H7 (cell line): Measurements from ENCODE around the gene SMARCA4. TPM values are rescaled to one million over a fixed set of nuclear protein-coding genes. Genes with fewer than 3 reads are reported as not detected.
"Not testable (repeated sequence)": the region's sequence is repeated elsewhere in the genome, so short reads cannot be mapped to it uniquely, and the experiment has no call there.

Experiments
- DNase-seq: peaks from one replicate; pipeline ENCODE4 v3.0.0; 2012
- H3K27me3 ChIP-seq: 2 replicates; pipeline ENCODE4 v1.6.0; 2011; ENCODE audit warnings: mild to moderate bottlenecking, low read length; ENCODE audit not compliant: control insufficient read depth, insufficient read depth
- H3K36me3 ChIP-seq: replicated peaks from 2 replicates; pipeline ENCODE4 v1.5.1; 2011; ENCODE audit warnings: low read length; ENCODE audit not compliant: control insufficient read depth, insufficient read depth
- H3K4me3 ChIP-seq: 2 replicates; pipeline ENCODE4 v1.5.1; 2011; ENCODE audit warnings: low read depth, mild to moderate bottlenecking, control low read depth, low read length, moderate library complexity; ENCODE audit not compliant: insufficient read depth
- total RNA-seq: library from RNA; depleted of rRNA; stranded (reverse); fragments of >200 nt; shearing (Covaris generic); gene quantifications from 2 replicates; pipeline ENCODE4 v1.2.3, GENCODE V29; 2014

Gene SMARCA4
- total RNA-seq, 1 experiment from 2014 or later, result 173 TPM

GRCh38 chr19:10959277-10959968, 1.4 kb upstream of the SMARCA4 start:
- not testable (repeated sequence) for H3K36me3 ChIP-seq, H3K27me3 ChIP-seq, DNase-seq, H3K4me3 ChIP-seq

DNA sequence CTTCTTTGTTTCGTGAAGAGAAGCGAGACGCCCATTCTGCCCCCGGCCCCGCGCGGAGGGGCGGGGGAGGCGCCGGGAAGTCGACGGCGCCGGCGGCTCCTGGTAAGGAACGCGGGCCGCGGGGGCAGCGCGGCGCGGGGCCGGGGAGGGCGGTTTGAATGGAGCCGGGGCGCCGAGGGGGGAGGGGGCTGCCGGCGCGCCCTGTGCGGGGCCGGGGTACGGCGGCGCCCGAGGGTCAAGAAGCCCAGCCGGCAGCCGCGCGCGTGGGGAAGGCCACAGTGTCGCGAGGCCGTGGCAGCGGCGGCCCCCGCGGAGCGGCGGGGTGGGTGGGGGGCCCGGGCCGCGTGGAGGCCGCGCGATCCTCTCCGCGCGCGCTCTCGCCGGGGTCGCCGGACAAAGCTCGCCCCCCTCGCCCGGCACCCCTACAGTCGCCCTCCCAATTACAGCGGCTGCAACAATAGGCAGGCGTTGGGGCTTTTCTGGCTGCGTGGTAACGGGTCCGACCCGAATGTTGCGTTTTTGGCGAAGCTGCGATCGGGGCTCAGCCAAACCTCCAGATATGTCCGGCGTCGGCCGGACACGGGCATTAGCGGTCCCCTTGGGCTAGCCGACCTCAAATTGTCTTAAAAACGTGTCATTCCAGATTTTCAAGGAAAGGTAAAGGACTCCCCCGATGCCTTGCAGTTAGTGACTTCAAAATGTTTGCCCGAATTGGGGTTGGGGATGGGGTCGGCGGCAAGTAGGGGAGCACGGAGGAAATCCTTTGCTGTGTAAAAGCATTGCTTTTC, 437 bp downstream of the SMARCA4 start:
- no peaks in the 10 kb centered on the region for H3K27me3 ChIP-seq
- peak; percentile 95 for DNase-seq
- no peaks in the 10 kb centered on the region for H3K36me3 ChIP-seq
- H3K4me3 ChIP-seq, result peak overlapping the region; percentile 88

- DNase-seq, result no peak
- Histone ChIP-seq H3K4me3 (no peak overlapping the region), H3K27me3 (no peaks in the 10 kb centered on the region), H3K36me3 (no peaks in the 10 kb centered on the region)
Observed at GRCh38 chr19:10962863-10963262, 2.0 kb downstream of the SMARCA4 start.

GRCh38 chr19:10963865-10964264, 3.0 kb downstream of the SMARCA4 start:
- DNase-seq, result no peak
- Histone ChIP-seq H3K36me3 (no peaks in the 10 kb centered on the region), H3K4me3 (no peak overlapping the region), H3K27me3 (no peaks in the 10 kb centered on the region)

- Histone ChIP-seq H3K4me3 (no peak overlapping the region), H3K27me3 (no peaks in the 10 kb centered on the region), H3K36me3 (no peaks in the 10 kb centered on the region)
- peak; percentile 18 for DNase-seq
Observed at GRCh38 chr19:10964903-10965302, 4.1 kb downstream of the SMARCA4 start.

- DNase-seq, result peak; percentile 8
- no peak overlapping the region for H3K4me3 ChIP-seq
- H3K27me3 ChIP-seq, result no peaks in the 10 kb centered on the region
- no peaks in the 10 kb centered on the region for H3K36me3 ChIP-seq
Observed at GRCh38 chr19:10965398-10965797, 4.6 kb downstream of the SMARCA4 start.

- Histone ChIP-seq H3K4me3 (no peak overlapping the region), H3K27me3 (no peaks in the 10 kb centered on the region), H3K36me3 (no peaks in the 10 kb centered on the region)
- DNase-seq, result no peak
Observed at GRCh38 chr19:10966809-10967208, 6.0 kb downstream of the SMARCA4 start.

GRCh38 chr19:10968527-10969135, 7.8 kb downstream of the SMARCA4 start:
- no peaks in the 10 kb centered on the region for H3K27me3 ChIP-seq
- no peak for DNase-seq
- no peak overlapping the region for H3K4me3 ChIP-seq
- no peaks in the 10 kb centered on the region for H3K36me3 ChIP-seq

DNA sequence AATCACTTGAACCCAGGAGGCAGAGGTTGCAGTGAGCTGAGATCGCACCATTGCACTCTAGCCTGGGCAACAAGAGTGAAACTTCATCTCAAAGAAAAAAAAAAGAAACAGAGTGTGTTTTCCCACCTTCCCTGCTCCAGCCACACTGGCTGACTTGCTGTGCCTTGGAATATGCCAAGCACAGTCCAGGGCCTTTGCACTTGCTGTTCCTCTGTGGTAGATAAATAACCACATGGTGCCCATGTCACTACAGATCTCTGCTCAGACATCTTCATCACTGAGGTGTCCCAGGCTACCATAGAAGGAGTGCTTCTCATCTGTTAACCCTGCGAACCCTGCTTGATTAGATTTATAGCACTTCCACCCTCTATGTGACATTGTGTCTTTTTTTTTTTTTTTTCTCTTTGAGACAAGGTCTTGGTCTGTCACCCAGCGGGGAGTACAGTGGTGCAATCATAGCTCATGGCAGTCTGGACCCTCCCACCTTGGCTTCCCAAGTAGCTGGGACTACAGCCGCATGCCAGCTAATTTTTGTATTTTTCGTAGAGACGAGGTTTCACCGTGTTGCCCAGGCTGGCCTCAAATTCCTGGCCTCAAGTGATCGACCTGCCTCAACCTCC, 10.4 kb downstream of the SMARCA4 start:
- Histone ChIP-seq H3K36me3 (no peaks in the 10 kb centered on the region), H3K27me3 (no peaks in the 10 kb centered on the region), H3K4me3 (no peak overlapping the region)
- no peak for DNase-seq

GRCh38 chr19:10975374-10976130, 14.7 kb downstream of the SMARCA4 start:
- peaks cover 1% of the 10 kb centered on the region; the same call in 1 of the 2 replicates for H3K36me3 ChIP-seq

GRCh38 chr19:10976131-10976892, 15.5 kb downstream of the SMARCA4 start:
- Histone ChIP-seq H3K4me3 (no peak overlapping the region), H3K27me3 (no peaks in the 10 kb centered on the region), H3K36me3 (peaks cover 1% of the 10 kb centered on the region; the same call in 1 of the 2 replicates)
- no peak for DNase-seq

More at GRCh38 chr19:10975374-10976130, 14.7 kb downstream of the SMARCA4 start:
- H3K27me3 ChIP-seq, result no peaks in the 10 kb centered on the region
- H3K4me3 ChIP-seq, result no peak overlapping the region
- no peak for DNase-seq

DNA sequence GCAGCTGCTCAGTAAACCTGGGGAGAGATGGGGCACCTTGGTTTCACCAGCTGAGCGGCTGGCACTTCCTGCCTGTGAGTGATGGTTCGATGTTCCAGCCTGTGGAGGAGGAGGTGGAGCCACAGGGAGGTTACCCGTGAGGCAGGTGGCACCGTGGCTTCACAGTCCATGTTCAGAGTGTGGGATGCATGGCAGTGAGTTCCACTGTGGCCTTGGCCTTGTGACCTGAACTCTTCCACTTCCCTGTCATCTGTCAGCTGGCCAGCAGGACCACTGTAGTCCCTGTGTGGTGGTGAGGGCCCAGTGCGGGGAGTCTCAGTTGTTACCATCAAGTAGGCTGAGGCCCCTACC, 16.9 kb downstream of the SMARCA4 start:
- DNase-seq, result no peak
- Histone ChIP-seq H3K4me3 (no peak overlapping the region), H3K27me3 (no peaks in the 10 kb centered on the region), H3K36me3 (peaks cover 1% of the 10 kb centered on the region; the same call in 1 of the 2 replicates)

DNA sequence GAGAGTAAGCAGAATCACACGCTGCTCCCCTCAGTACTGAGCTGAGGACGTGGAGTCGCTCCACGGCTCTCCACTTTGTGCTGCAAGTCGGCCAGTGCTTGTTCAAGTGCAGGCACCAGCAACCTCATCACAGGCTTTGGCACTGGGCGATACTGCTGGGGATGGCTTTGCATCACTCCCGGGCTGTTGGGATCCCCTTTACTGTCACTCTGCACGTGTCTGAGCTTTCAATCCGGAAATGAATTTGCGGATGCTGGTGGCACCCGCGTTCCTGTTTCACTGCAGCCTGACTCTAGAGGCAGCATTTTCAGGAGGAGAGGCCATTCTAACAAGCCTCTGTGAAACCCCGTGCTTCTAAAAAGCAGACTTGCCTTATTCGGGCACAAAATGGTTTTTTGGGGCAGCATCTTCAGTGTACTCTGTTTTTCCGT, 19.1 kb downstream of the SMARCA4 start:
- DNase-seq, result peak; percentile 44
- Histone ChIP-seq H3K4me3 (no peak overlapping the region), H3K27me3 (no peaks in the 10 kb centered on the region), H3K36me3 (peaks cover 6% of the 10 kb centered on the region)
